VCaP (cell line): ENCODE data around the gene PRDM15.

Experiments used
- H3K27ac ChIP-seq: fragments of 450-650 bp; 2 replicates; pipeline ENCODE4 v1.5.1; 2017
- TF ChIP-seq, protein P1 (sequence below): fragments of 450-650 bp; conservative IDR thresholded peaks from 2 replicates; pipeline ENCODE4 v1.5.1; 2017; ENCODE audit warnings: mild to moderate bottlenecking, moderate library complexity

Gene PRDM15, protein sequence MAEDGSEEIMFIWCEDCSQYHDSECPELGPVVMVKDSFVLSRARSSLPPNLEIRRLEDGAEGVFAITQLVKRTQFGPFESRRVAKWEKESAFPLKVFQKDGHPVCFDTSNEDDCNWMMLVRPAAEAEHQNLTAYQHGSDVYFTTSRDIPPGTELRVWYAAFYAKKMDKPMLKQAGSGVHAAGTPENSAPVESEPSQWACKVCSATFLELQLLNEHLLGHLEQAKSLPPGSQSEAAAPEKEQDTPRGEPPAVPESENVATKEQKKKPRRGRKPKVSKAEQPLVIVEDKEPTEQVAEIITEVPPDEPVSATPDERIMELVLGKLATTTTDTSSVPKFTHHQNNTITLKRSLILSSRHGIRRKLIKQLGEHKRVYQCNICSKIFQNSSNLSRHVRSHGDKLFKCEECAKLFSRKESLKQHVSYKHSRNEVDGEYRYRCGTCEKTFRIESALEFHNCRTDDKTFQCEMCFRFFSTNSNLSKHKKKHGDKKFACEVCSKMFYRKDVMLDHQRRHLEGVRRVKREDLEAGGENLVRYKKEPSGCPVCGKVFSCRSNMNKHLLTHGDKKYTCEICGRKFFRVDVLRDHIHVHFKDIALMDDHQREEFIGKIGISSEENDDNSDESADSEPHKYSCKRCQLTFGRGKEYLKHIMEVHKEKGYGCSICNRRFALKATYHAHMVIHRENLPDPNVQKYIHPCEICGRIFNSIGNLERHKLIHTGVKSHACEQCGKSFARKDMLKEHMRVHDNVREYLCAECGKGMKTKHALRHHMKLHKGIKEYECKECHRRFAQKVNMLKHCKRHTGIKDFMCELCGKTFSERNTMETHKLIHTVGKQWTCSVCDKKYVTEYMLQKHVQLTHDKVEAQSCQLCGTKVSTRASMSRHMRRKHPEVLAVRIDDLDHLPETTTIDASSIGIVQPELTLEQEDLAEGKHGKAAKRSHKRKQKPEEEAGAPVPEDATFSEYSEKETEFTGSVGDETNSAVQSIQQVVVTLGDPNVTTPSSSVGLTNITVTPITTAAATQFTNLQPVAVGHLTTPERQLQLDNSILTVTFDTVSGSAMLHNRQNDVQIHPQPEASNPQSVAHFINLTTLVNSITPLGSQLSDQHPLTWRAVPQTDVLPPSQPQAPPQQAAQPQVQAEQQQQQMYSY

GRCh38 chr21:41879190-41879998 lies at the start of gene PRDM15:
Gene PRDM15 (minus strand): TSS chr21:41879344. CDS start chr21:41860363, 18,981 bp downstream.
- peak within 1 kb of the TSS; percentile 98 for H3K27ac ChIP-seq
- TF ChIP-seq, protein P1, sequence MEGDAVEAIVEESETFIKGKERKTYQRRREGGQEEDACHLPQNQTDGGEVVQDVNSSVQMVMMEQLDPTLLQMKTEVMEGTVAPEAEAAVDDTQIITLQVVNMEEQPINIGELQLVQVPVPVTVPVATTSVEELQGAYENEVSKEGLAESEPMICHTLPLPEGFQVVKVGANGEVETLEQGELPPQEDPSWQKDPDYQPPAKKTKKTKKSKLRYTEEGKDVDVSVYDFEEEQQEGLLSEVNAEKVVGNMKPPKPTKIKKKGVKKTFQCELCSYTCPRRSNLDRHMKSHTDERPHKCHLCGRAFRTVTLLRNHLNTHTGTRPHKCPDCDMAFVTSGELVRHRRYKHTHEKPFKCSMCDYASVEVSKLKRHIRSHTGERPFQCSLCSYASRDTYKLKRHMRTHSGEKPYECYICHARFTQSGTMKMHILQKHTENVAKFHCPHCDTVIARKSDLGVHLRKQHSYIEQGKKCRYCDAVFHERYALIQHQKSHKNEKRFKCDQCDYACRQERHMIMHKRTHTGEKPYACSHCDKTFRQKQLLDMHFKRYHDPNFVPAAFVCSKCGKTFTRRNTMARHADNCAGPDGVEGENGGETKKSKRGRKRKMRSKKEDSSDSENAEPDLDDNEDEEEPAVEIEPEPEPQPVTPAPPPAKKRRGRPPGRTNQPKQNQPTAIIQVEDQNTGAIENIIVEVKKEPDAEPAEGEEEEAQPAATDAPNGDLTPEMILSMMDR: no peak

- TF ChIP-seq, protein P1: no peak
- H3K27ac ChIP-seq: no peak overlapping the region
These were observed 49.6 kb upstream of the PRDM15 start for GRCh38 chr21:41928621-41929220.

- TF ChIP-seq, protein P1: no peak
- peak overlapping the region; percentile 76; the same call in 1 of the 2 replicates for H3K27ac ChIP-seq
These were observed 48.7 kb upstream of the PRDM15 start for GRCh38 chr21:41927727-41928409.

- H3K27ac ChIP-seq: peak overlapping the region; percentile 76
- TF ChIP-seq, protein P1: no peak
These were observed 47.6 kb upstream of the PRDM15 start for GRCh38 chr21:41926807-41927171.

- peak overlapping the region; percentile 76 for H3K27ac ChIP-seq
- TF ChIP-seq, protein P1: no peak
These were observed 47.1 kb upstream of the PRDM15 start for GRCh38 chr21:41926117-41926806.

DNA sequence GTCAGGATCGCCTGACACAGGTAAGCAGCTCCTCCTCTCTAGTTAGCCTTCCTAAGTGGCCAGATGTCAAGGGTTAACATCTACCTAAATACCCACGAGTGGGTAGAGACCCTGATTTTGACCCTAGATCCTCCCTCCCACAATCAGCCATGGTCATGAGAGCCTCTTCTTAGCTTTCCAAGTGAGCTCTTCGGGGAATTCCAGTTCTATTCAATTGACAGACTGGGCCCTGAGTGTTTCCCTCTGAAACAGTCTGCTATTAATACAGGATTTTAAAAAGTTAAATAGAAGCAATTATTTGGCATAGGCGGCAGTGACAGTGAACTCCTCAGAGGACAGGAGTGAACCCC lies 46.6 kb upstream of the PRDM15 start:
- TF ChIP-seq, protein P1: no peak
- H3K27ac ChIP-seq: peak overlapping the region; percentile 76
